Nephron progenitor cell (in vitro differentiated cells): Measurements from ENCODE around the gene GASK1B.

ENCODE experiments used
- DNase-seq: peaks from one replicate; pipeline ENCODE4 v3.0.0; 2021
- H3K27ac Mint-ChIP-seq: 2 replicates; pipeline ENCODE4 v1.8.0; 2021; ENCODE audit warnings: mild to moderate bottlenecking, moderate library complexity, mixed read lengths
- H3K27me3 Mint-ChIP-seq: 2 replicates; pipeline ENCODE4 v1.8.0; 2021; ENCODE audit warnings: mild to moderate bottlenecking, low read depth, mixed read lengths; ENCODE audit not compliant: poor library complexity
- H3K36me3 Mint-ChIP-seq: 2 replicates; pipeline ENCODE4 v1.8.0; 2021; ENCODE audit warnings: low read depth, mixed read lengths
- H3K4me1 Mint-ChIP-seq: 2 replicates; pipeline ENCODE4 v1.8.0; 2021; ENCODE audit warnings: mixed read lengths
- H3K4me3 Mint-ChIP-seq: 2 replicates; pipeline ENCODE4 v1.8.0; 2021; ENCODE audit warnings: mild to moderate bottlenecking, moderate library complexity, mixed read lengths
- H3K9me3 Mint-ChIP-seq: 2 replicates; pipeline ENCODE4 v1.8.0; 2021; ENCODE audit warnings: mild to moderate bottlenecking, moderate library complexity, mixed read lengths
- TF ChIP-seq, protein P1 (sequence below): fragments of 200-600 bp; sonication (generic); IDR thresholded peaks from 2 replicates; pipeline ENCODE4 v1.5.0; 2021; ENCODE audit warnings: antibody characterized with exemption

GASK1B gene

DNA sequence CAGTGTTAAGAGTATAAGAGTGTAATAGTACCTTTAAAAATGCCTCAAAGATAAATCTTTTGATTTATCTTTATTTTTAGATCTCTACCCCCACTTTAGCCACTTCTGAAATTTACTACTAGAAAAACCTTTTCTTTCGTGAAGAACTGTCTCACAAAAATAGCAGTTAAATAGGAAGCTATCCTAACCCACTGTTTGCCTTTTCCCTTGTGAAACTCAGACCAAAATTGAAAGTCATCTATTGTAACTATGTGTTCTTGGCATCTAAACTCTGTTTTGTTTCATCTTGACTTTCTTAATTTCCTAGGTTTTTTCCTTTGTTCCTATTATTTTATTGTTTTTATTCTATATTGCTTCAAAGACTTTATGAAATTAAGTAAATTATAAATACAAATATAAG lies 29.7 kb upstream of the GASK1B start:
- peaks cover 6% of the 10 kb centered on the region for H3K9me3 Mint-ChIP-seq
- H3K27me3 Mint-ChIP-seq, result no peaks in the 10 kb centered on the region
- DNase-seq, result no peak
- TF ChIP-seq, protein P1, sequence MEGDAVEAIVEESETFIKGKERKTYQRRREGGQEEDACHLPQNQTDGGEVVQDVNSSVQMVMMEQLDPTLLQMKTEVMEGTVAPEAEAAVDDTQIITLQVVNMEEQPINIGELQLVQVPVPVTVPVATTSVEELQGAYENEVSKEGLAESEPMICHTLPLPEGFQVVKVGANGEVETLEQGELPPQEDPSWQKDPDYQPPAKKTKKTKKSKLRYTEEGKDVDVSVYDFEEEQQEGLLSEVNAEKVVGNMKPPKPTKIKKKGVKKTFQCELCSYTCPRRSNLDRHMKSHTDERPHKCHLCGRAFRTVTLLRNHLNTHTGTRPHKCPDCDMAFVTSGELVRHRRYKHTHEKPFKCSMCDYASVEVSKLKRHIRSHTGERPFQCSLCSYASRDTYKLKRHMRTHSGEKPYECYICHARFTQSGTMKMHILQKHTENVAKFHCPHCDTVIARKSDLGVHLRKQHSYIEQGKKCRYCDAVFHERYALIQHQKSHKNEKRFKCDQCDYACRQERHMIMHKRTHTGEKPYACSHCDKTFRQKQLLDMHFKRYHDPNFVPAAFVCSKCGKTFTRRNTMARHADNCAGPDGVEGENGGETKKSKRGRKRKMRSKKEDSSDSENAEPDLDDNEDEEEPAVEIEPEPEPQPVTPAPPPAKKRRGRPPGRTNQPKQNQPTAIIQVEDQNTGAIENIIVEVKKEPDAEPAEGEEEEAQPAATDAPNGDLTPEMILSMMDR, result no peak
- H3K36me3 Mint-ChIP-seq, result no peaks in the 10 kb centered on the region
- no peaks in the 10 kb centered on the region for H3K4me1 Mint-ChIP-seq
- H3K4me3 Mint-ChIP-seq, result no peak overlapping the region
- H3K27ac Mint-ChIP-seq, result no peak overlapping the region

- no peaks in the 10 kb centered on the region for H3K27me3 Mint-ChIP-seq
- H3K36me3 Mint-ChIP-seq, result no peaks in the 10 kb centered on the region
- no peak overlapping the region for H3K4me3 Mint-ChIP-seq
- H3K27ac Mint-ChIP-seq, result no peak overlapping the region
- DNase-seq, result no peak
- H3K9me3 Mint-ChIP-seq, result peaks cover 6% of the 10 kb centered on the region
- TF ChIP-seq, protein P1, result no peak
- H3K4me1 Mint-ChIP-seq, result no peaks in the 10 kb centered on the region
Measured at GRCh38 chr4:158201876-158202275, 29.1 kb upstream of the GASK1B start.

GRCh38 chr4:158201322-158201721 lies 28.5 kb upstream of the GASK1B start:
- Mint-ChIP-seq H3K4me1 (no peaks in the 10 kb centered on the region), H3K4me3 (no peak overlapping the region), H3K27me3 (no peaks in the 10 kb centered on the region), H3K27ac (no peak overlapping the region), H3K36me3 (no peaks in the 10 kb centered on the region), H3K9me3 (peaks cover 6% of the 10 kb centered on the region)
- DNase-seq, result no peak
- TF ChIP-seq, protein P1, result no peak

DNA sequence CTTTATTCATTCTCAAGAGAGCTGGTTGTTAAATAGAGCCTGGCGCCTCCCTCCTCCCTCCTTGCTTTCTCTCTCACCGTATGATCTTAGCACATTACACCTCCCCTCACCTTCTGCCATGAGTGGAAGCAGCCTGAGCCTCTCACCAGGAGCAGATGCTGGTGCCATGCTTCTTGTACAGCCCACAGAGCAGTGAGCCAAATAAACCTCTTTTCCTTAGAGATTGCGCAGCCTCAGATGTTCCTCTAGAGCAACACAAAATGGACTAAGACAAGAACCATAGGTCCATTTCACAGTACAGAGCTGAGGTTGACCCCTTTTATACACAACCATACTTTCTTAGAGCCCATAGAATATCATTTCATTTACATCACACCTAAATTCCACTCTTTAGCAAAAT lies 27.4 kb upstream of the GASK1B start:
- Mint-ChIP-seq H3K27ac (no peak overlapping the region), H3K36me3 (no peaks in the 10 kb centered on the region), H3K4me1 (no peaks in the 10 kb centered on the region), H3K4me3 (no peak overlapping the region), H3K9me3 (no peaks in the 10 kb centered on the region), H3K27me3 (no peaks in the 10 kb centered on the region)
- DNase-seq, result no peak
- TF ChIP-seq, protein P1, result no peak

DNA sequence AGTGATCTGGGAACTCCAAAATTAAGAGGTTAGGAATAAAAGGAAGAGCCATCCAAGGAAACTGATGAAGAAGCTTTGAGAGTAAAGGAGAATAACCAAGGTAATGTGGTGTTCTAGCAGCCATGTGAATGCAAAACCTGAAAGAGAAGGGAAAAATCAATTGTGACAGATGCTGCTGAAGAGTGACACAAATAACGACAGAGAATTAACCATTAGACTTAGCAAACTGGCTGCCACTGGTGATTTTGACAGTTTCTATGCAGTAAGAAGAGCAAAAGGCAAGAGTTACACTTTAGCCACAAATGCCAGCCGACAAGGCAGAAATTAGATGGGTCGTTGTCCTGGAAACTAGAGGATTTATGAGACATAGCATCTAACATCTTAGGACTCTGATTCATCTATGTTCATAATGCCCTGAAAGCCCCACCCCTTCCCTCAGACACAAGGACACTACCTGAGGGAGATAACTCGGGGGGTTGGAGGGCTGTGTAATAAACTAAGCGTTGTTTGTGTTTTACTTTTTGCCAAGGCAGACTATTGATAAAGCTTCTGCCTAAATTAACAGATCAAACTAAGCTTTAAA lies 24.5 kb upstream of the GASK1B start:
- H3K9me3 Mint-ChIP-seq, result no peaks in the 10 kb centered on the region
- no peaks in the 10 kb centered on the region for H3K36me3 Mint-ChIP-seq
- TF ChIP-seq, protein P1, result no peak
- peaks cover 2% of the 10 kb centered on the region for H3K27me3 Mint-ChIP-seq
- DNase-seq, result no peak
- H3K27ac Mint-ChIP-seq, result no peak overlapping the region
- no peaks in the 10 kb centered on the region for H3K4me1 Mint-ChIP-seq
- H3K4me3 Mint-ChIP-seq, result no peak overlapping the region

DNA sequence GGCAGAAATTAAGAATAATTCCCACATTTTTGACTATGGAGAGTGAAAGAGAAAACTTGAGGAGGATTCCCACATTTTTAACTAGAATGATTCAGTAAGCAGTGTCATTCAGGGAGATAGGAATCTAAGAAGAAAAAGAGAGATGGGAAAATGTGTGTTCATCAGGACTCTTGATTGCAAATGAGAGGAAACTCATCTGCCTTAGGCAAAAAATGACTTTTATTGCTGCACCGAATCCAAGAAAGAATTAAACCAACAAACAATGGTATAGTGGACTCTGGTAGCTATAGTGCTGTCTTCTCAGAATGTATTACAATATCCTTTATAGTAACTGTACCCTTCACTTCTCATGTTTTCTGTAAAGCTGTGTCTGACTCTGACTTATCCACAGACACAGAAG lies 22.5 kb upstream of the GASK1B start:
- Mint-ChIP-seq H3K9me3 (no peaks in the 10 kb centered on the region), H3K27me3 (peaks cover 2% of the 10 kb centered on the region), H3K27ac (no peak overlapping the region), H3K36me3 (no peaks in the 10 kb centered on the region), H3K4me3 (no peak overlapping the region), H3K4me1 (no peaks in the 10 kb centered on the region)
- DNase-seq, result no peak
- TF ChIP-seq, protein P1, result no peak
